Measurements from ENCODE around the gene CCNT1. TPM values are rescaled to one million over a fixed set of nuclear protein-coding genes. Genes with fewer than 3 reads are reported as not detected.
A peak's percentile ranks its signal among the peaks of the same experiment; 100 is the strongest.

CCNT1 gene
- total and polyA plus RNA-seq, 2 of the 13 experiments (the other 11 are each of a cell fraction or from before 2014, with no cell fraction given): 18.0 to 28.2 TPM

- TF ChIP-seq UBTF (CRISPR knock-in tag; IDR thresholded peaks at IDR 0.05): peak; percentile 76
- no peak for TF ChIP-seq ZNF225 (CRISPR knock-in tag; IDR thresholded peaks at IDR 0.05)
- peak; percentile 53; the same call in 1 of the 2 replicates for TF ChIP-seq KLF9 (CRISPR knock-in tag; IDR thresholded peaks at IDR 0.05; ENCODE audit: low read depth)
- no peak for TF ChIP-seq AGO2 (optimal IDR thresholded peaks at IDR 0.05; ENCODE audit: low read depth, low read length)
- no peak for TF ChIP-seq EED (CRISPR knock-in tag; IDR thresholded peaks at IDR 0.05)
- TF ChIP-seq, protein P1, sequence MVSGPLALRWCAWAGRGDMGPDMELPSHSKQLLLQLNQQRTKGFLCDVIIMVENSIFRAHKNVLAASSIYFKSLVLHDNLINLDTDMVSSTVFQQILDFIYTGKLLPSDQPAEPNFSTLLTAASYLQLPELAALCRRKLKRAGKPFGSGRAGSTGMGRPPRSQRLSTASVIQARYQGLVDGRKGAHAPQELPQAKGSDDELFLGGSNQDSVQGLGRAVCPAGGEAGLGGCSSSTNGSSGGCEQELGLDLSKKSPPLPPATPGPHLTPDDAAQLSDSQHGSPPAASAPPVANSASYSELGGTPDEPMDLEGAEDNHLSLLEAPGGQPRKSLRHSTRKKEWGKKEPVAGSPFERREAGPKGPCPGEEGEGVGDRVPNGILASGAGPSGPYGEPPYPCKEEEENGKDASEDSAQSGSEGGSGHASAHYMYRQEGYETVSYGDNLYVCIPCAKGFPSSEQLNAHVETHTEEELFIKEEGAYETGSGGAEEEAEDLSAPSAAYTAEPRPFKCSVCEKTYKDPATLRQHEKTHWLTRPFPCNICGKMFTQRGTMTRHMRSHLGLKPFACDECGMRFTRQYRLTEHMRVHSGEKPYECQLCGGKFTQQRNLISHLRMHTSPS (CRISPR knock-in tag; IDR thresholded peaks at IDR 0.05; ENCODE audit: low read depth): peak; percentile 50; the same call in 1 of the 2 replicates
- TF ChIP-seq, protein P2, sequence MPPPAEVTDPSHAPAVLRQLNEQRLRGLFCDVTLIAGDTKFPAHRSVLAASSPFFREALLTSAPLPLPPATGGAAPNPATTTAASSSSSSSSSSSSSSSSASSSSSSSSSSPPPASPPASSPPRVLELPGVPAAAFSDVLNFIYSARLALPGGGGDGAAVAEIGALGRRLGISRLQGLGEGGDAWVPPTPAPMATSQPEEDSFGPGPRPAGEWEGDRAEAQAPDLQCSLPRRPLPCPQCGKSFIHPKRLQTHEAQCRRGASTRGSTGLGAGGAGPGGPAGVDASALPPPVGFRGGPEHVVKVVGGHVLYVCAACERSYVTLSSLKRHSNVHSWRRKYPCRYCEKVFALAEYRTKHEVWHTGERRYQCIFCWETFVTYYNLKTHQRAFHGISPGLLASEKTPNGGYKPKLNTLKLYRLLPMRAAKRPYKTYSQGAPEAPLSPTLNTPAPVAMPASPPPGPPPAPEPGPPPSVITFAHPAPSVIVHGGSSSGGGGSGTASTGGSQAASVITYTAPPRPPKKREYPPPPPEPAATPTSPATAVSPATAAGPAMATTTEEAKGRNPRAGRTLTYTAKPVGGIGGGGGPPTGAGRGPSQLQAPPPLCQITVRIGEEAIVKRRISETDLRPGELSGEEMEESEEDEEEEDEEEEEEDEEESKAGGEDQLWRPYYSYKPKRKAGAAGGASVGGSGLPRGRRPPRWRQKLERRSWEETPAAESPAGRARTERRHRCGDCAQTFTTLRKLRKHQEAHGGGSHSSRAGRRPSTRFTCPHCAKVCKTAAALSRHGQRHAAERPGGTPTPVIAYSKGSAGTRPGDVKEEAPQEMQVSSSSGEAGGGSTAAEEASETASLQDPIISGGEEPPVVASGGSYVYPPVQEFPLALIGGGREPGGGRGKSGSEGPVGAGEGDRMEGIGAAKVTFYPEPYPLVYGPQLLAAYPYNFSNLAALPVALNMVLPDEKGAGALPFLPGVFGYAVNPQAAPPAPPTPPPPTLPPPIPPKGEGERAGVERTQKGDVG (CRISPR knock-in tag; IDR thresholded peaks at IDR 0.05; ENCODE audit: borderline replicate concordance): peak; percentile 55; the same call in 1 of the 2 replicates
- TF ChIP-seq PAX8 (CRISPR knock-in tag; IDR thresholded peaks at IDR 0.05; ENCODE audit: borderline replicate concordance): no peak
- peak; percentile 81 for TF ChIP-seq KAT7 (CRISPR knock-in tag; IDR thresholded peaks at IDR 0.05; ENCODE audit: borderline replicate concordance)
- TF ChIP-seq KLF6 (CRISPR knock-in tag; IDR thresholded peaks at IDR 0.05): peak; percentile 7; the same call in 1 of the 2 replicates
- TF ChIP-seq SMAD3 (CRISPR knock-in tag; IDR thresholded peaks at IDR 0.05): no peak
- no peak for TF ChIP-seq NONO (IDR thresholded peaks at IDR 0.05)
- TF ChIP-seq NONO (CRISPR knock-in tag; conservative IDR thresholded peaks at IDR 0.05): peak; percentile 84
- TF ChIP-seq ZNF589 (CRISPR knock-in tag; conservative IDR thresholded peaks at IDR 0.05): no peak
- peak; percentile 81; the same call in 1 of the 2 replicates for TF ChIP-seq ZNF343 (CRISPR knock-in tag; IDR thresholded peaks at IDR 0.05)
- no peak for TF ChIP-seq PLRG1 (conservative IDR thresholded peaks at IDR 0.05)
- no peak; the same call in 1 of the 2 replicates for TF ChIP-seq CSRNP1 (CRISPR knock-in tag; IDR thresholded peaks at IDR 0.05)
- peak; percentile 28 for TF ChIP-seq CTCF (CRISPR knock-in tag; IDR thresholded peaks at IDR 0.05)
Observed at GRCh38 chr12:48716493-48717251, at the start of gene CCNT1 (continued).
